SU-DHL-6 (cell line): ENCODE data around the gene IL11.

Experiments used
- EZH2phosphoT487 ChIP-seq: fragments of 200-600 bp; sonication (generic), shearing (Covaris generic); conservative IDR thresholded peaks from 2 replicates; pipeline ENCODE4 v1.6.1; 2018; ENCODE audit warnings: mild to moderate bottlenecking, antibody characterized with exemption, low read length, moderate library complexity, mixed read lengths
- TF ChIP-seq, protein P1 (sequence below): fragments of 200-600 bp; sonication (generic); IDR thresholded peaks from one replicate; pipeline ENCODE4 v1.5.1; 2017; ENCODE audit warnings: antibody characterized with exemption, mild to moderate bottlenecking, low read length, moderate library complexity; ENCODE audit not compliant: insufficient read depth, poor library complexity, severe bottlenecking

DNA sequence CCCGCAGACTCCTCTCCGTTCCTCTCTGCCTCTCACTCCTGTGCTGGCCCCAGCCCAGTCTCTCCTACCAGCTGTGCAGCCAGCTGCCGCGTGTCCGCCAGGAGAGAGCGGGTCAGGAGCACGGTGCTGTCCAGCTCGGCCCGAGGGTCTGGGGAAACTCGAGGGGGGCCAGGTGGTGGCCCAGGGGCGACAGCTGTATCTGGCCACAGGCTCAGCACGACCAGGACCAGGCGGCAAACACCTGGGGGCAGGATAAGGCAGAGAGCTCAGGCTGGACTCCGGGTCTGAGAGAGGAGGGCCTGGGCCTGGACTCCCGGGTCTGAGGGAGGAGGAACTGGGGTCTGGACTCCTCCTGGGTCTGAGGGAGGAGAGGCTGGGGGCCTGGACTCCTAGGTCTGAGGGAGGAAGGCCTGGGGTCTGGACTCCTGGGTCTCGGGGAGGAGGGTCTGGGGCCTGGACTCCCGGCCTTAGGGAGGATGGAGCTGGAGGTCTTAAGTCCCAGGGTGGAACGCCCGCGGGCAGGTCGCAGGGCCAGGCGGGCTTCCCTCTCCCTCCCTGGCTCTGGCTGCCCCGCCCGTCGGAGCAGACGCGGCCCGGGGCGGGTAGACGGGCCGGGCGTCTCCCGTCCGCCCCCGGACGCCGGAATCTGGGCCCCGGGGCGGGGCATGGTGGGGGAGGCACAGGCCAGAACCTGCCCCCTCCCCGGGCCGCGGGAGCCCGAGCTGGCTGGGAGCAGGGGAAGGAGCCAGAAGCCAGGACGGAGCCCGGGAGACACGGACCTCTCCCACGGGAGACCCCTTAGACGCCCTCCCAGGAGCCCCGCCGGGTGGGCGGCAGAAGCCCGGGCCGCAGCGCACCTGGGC lies 1.3 kb downstream of the IL11 start:
- TF ChIP-seq, protein P1, sequence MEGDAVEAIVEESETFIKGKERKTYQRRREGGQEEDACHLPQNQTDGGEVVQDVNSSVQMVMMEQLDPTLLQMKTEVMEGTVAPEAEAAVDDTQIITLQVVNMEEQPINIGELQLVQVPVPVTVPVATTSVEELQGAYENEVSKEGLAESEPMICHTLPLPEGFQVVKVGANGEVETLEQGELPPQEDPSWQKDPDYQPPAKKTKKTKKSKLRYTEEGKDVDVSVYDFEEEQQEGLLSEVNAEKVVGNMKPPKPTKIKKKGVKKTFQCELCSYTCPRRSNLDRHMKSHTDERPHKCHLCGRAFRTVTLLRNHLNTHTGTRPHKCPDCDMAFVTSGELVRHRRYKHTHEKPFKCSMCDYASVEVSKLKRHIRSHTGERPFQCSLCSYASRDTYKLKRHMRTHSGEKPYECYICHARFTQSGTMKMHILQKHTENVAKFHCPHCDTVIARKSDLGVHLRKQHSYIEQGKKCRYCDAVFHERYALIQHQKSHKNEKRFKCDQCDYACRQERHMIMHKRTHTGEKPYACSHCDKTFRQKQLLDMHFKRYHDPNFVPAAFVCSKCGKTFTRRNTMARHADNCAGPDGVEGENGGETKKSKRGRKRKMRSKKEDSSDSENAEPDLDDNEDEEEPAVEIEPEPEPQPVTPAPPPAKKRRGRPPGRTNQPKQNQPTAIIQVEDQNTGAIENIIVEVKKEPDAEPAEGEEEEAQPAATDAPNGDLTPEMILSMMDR: no peak
- no peak for TF ChIP-seq EZH2phosphoT487
